Activated naive CD4-positive, alpha-beta T cell treated with anti-CD3 and anti-CD28 coated beads for 36 hours (primary cell): ENCODE results near the gene CEP78. TPM values are rescaled to one million over a fixed set of nuclear protein-coding genes. Genes with fewer than 3 reads are reported as not detected.

Source experiments
- CTCF ChIA-PET: fragments of 350-600 bp; sonication (Branson Sonifier 250); formaldehyde crosslinking; loops from one replicate; lab custom pipeline; 2021; ENCODE audit warnings: antibody characterized with exemption; lab: Charles Lee
- DNase-seq: peaks from one replicate; pipeline ENCODE4 v3.0.0-alpha.2; 2020
- H3K27ac Mint-ChIP-seq: one replicate; pipeline ENCODE4 v1.8.0; 2021; ENCODE audit warnings: mild to moderate bottlenecking, mixed read lengths
- H3K27me3 Mint-ChIP-seq: one replicate; pipeline ENCODE4 v1.8.0; 2021; ENCODE audit warnings: low read depth, mixed read lengths
- H3K36me3 Mint-ChIP-seq: one replicate; pipeline ENCODE4 v1.8.0; 2021; ENCODE audit warnings: low read depth, mixed read lengths
- H3K4me1 Mint-ChIP-seq: one replicate; pipeline ENCODE4 v1.8.0; 2021; ENCODE audit warnings: low read depth, mixed read lengths
- H3K4me3 Mint-ChIP-seq: one replicate; pipeline ENCODE4 v1.8.0; 2021; ENCODE audit warnings: mild to moderate bottlenecking, moderate library complexity, mixed read lengths
- H3K9me3 Mint-ChIP-seq: one replicate; pipeline ENCODE4 v1.8.0; 2021; ENCODE audit warnings: mixed read lengths
- intact Hi-C: fragments of 100-400 bp; cut with micrococcal nuclease; formaldehyde crosslinking; loops from one replicate; pipeline ENCODE4 v1.15.1; 2023
- total RNA-seq, 2 experiments: library from RNA; stranded (reverse); gene quantifications; one replicate each; pipeline ENCODE4 v1.2.3, GENCODE V29; 2021

CEP78 gene
- total RNA-seq, 2 experiments from 2014 or later = 39.5 to 39.7 TPM

- Mint-ChIP-seq H3K4me1 (peaks cover 36% of the 10 kb centered on the region), H3K27ac (peak overlapping the region; percentile 61), H3K36me3 (peaks cover 20% of the 10 kb centered on the region), H3K4me3 (peak overlapping the region; percentile 96), H3K9me3 (no peaks in the 10 kb centered on the region), H3K27me3 (no peaks in the 10 kb centered on the region)
- intact Hi-C loops = loop anchor here (1.0 to 10.0 kb wide), 7 partner anchors 36 to 1338 kb away; partner anchors contain the start of genes PSAT1, TLE4 and VPS13A
- no peak for DNase-seq
- CTCF ChIA-PET = interaction anchor here (1.0 to 1.4 kb wide), 2 partner anchors 23 to 58 kb away, joined by 3 to 4 read pairs; no protein-coding TSS in a partner anchor
Measured at GRCh38 chr9:78236551-78236910, 656 bp downstream of the CEP78 start.

GRCh38 chr9:78238046-78239038, 2.5 kb downstream of the CEP78 start:
- H3K27me3 Mint-ChIP-seq = no peaks in the 10 kb centered on the region
- DNase-seq = no peak
- peaks cover 23% of the 10 kb centered on the region for H3K36me3 Mint-ChIP-seq
- peak overlapping the region; percentile 25 for H3K4me3 Mint-ChIP-seq
- no peak overlapping the region for H3K27ac Mint-ChIP-seq
- intact Hi-C loops = loop anchor here (5.0 to 10.0 kb wide), 3 partner anchors 761 to 1336 kb away; partner anchors contain the start of genes TLE4 and VPS13A
- H3K9me3 Mint-ChIP-seq = no peaks in the 10 kb centered on the region
- H3K4me1 Mint-ChIP-seq = peaks cover 46% of the 10 kb centered on the region
- CTCF ChIA-PET = interaction anchor here (1.1 kb wide), 1 partner anchor 9 kb away, joined by 3 read pairs; no protein-coding TSS in a partner anchor

DNA sequence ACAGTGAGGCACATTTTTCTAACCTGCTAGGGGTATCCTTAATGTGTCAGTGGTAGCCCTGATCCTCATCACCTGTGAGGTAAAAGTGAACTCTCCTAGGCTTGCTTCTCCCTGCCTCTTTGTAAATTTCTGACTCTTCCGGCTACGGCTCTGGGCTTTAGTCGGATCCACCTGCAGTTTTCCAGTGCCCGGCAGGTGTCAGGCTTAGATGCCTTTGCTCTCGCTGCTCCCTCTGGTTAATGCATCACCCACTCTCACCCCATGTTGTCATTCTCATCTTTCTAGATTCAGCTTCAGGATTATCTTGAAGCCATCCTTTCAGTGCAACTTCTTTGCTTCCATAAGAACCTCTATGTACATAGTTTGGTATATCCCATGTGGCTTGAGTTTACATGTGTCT, 3.6 kb downstream of the CEP78 start:
- no peaks in the 10 kb centered on the region for H3K27me3 Mint-ChIP-seq
- intact Hi-C loops = loop anchor here (5.0 to 10.0 kb wide), 3 partner anchors 762 to 1335 kb away; partner anchors contain the start of genes TLE4 and VPS13A
- H3K4me1 Mint-ChIP-seq = peaks cover 43% of the 10 kb centered on the region
- H3K27ac Mint-ChIP-seq = no peak overlapping the region
- peaks cover 24% of the 10 kb centered on the region for H3K36me3 Mint-ChIP-seq
- CTCF ChIA-PET = interaction anchor here (0.6 to 1.1 kb wide), 3 partner anchors 8 to 60 kb away, joined by 3 to 4 read pairs (median 3); no protein-coding TSS in a partner anchor
- no peak overlapping the region for H3K4me3 Mint-ChIP-seq
- no peak for DNase-seq
- no peaks in the 10 kb centered on the region for H3K9me3 Mint-ChIP-seq

GRCh38 chr9:78242041-78242440, 6.2 kb downstream of the CEP78 start:
- no peak overlapping the region for H3K4me3 Mint-ChIP-seq
- H3K36me3 Mint-ChIP-seq = peaks cover 37% of the 10 kb centered on the region
- no peaks in the 10 kb centered on the region for H3K9me3 Mint-ChIP-seq
- H3K4me1 Mint-ChIP-seq = peaks cover 36% of the 10 kb centered on the region
- no peak for DNase-seq
- no peaks in the 10 kb centered on the region for H3K27me3 Mint-ChIP-seq
- intact Hi-C loops = no loop called here
- H3K27ac Mint-ChIP-seq = no peak overlapping the region
- CTCF ChIA-PET = interaction anchor here (1.0 kb wide), 1 partner anchor 15 kb away, joined by 3 read pairs; no protein-coding TSS in a partner anchor

DNA sequence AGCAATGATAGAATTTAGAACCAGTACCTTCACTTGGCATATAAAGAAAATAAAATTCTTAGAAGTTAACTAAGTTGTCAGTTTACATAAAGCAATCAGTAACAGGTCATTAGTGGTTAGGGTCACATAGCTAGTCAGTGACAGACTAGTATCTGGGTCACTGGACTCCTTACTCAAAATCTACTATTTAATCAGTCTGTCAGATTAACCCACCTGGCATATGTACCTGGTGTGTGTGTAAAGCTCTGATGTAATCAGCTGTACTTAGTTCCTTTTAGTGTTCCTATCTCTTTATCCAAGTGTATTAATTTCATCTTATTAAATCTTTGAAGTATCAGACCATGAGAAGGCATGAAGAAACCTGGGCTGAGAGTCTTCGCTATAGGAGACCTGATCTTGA, 7.3 kb downstream of the CEP78 start:
- Mint-ChIP-seq H3K36me3 (peaks cover 38% of the 10 kb centered on the region), H3K27ac (no peak overlapping the region), H3K4me1 (peaks cover 27% of the 10 kb centered on the region), H3K4me3 (no peak overlapping the region), H3K9me3 (no peaks in the 10 kb centered on the region), H3K27me3 (no peaks in the 10 kb centered on the region)
- no peak for DNase-seq
- intact Hi-C loops = no loop called here
- CTCF ChIA-PET = no interaction called here

GRCh38 chr9:78245401-78245800, 9.5 kb downstream of the CEP78 start:
- Mint-ChIP-seq H3K27me3 (no peaks in the 10 kb centered on the region), H3K4me3 (no peak overlapping the region), H3K4me1 (peaks cover 13% of the 10 kb centered on the region), H3K36me3 (peaks cover 34% of the 10 kb centered on the region), H3K27ac (no peak overlapping the region), H3K9me3 (no peaks in the 10 kb centered on the region)
- CTCF ChIA-PET = no interaction called here
- intact Hi-C loops = no loop called here
- DNase-seq = no peak

DNA sequence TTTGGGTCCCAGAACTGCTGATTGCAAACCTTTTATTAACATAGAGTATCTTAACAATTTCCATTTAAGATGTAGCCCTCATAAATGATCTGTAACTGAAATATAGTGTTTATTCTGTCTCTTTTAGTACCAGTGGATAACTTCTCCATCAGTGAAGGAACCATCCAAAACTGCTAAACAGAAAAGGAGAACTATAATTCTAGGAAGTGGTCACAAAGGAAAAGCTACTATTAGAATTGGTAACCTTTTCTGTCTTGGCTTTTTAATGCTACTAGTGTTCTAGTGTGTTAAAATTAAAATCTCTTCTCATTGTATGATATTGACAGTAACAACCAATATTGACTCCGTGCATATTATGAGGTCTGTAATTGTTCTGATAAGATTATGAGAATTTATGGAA, 12.8 kb downstream of the CEP78 start:
- H3K9me3 Mint-ChIP-seq = no peaks in the 10 kb centered on the region
- H3K4me1 Mint-ChIP-seq = no peaks in the 10 kb centered on the region
- no peak overlapping the region for H3K27ac Mint-ChIP-seq
- no peak for DNase-seq
- H3K36me3 Mint-ChIP-seq = peaks cover 32% of the 10 kb centered on the region
- intact Hi-C loops = no loop called here
- H3K27me3 Mint-ChIP-seq = no peaks in the 10 kb centered on the region
- CTCF ChIA-PET = no interaction called here
- no peak overlapping the region for H3K4me3 Mint-ChIP-seq

- intact Hi-C loops = no loop called here
- H3K9me3 Mint-ChIP-seq = no peaks in the 10 kb centered on the region
- no peaks in the 10 kb centered on the region for H3K27me3 Mint-ChIP-seq
- DNase-seq = no peak
- H3K27ac Mint-ChIP-seq = no peak overlapping the region
- H3K36me3 Mint-ChIP-seq = peaks cover 33% of the 10 kb centered on the region
- no peak overlapping the region for H3K4me3 Mint-ChIP-seq
- CTCF ChIA-PET = no interaction called here
- no peaks in the 10 kb centered on the region for H3K4me1 Mint-ChIP-seq
Measured at GRCh38 chr9:78249542-78249941, 13.7 kb downstream of the CEP78 start.

DNA sequence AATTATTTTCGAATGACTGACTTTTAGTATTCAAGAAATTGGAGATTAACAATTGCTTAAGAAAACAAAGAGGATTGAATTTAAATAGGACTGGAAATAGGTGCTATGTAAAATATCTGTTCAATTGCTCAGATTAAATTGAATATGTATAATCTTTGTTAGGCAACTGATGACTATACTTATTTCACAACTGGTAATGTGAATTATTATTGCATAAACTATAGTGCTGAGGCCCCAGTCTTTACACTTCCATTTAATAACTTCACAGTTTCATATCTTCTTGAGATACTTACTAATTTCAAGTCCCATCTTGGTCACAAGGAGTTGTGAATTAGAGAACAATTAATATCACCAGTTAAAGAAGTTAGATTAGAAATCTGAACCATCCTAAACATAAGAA, 16.7 kb downstream of the CEP78 start:
- peaks cover 22% of the 10 kb centered on the region for H3K36me3 Mint-ChIP-seq
- intact Hi-C loops = no loop called here
- H3K27me3 Mint-ChIP-seq = no peaks in the 10 kb centered on the region
- no peak for DNase-seq
- H3K4me1 Mint-ChIP-seq = no peaks in the 10 kb centered on the region
- CTCF ChIA-PET = no interaction called here
- no peak overlapping the region for H3K27ac Mint-ChIP-seq
- H3K9me3 Mint-ChIP-seq = no peaks in the 10 kb centered on the region
- no peak overlapping the region for H3K4me3 Mint-ChIP-seq

DNA sequence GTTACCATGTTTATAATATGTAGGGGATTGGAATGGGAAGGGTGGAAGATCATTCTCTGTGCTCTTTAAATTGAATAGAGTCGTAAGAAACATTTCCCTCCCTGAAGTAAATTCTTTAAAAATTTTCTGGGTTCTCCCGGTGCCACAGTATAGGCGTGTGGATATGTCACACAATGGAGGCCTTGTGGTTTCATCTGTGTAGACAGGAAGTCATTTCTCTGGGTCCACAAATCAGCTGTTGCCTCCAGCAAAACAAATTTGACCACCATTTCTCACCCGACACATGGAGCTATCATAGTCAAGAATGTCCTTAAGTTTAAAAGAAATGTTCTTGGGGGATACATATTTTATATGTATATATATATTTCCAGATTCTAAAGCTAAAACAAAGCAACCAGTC, 17.4 kb downstream of the CEP78 start:
- intact Hi-C loops = no loop called here
- Mint-ChIP-seq H3K4me3 (no peak overlapping the region), H3K9me3 (no peaks in the 10 kb centered on the region), H3K36me3 (peaks cover 19% of the 10 kb centered on the region), H3K27me3 (no peaks in the 10 kb centered on the region), H3K4me1 (no peaks in the 10 kb centered on the region), H3K27ac (no peak overlapping the region)
- CTCF ChIA-PET = no interaction called here
- no peak for DNase-seq

DNA sequence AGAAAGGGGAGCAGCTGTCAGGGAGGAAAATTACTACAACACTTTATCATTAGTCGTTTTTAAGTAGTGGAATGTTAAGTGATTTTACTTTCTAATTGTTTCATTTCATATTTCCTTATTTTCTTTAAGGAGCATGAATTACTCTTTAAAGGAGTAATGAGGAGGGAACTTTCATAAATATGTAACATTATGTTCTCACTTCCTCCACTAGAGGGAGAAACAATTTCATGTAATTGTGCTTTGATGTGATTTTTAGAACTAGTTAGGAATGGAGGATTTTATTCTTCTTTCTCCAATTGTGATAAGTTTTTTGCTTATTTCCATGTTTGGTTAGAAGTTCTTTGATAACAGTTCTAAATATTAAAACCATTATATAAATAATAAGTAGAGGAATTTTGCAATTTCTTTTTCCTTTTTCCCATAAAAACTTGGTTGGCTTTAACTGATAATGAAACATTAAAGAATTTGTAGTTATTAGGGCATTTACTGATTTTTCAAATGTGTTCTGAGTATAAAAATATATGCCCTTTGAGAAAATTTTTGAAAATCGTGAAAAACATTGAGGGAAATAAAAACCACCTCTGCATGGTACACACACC, 25.6 kb downstream of the CEP78 start:
- peaks cover 16% of the 10 kb centered on the region for H3K36me3 Mint-ChIP-seq
- no peak for DNase-seq
- no peak overlapping the region for H3K27ac Mint-ChIP-seq
- no peaks in the 10 kb centered on the region for H3K27me3 Mint-ChIP-seq
- intact Hi-C loops = loop anchor here (1.0 to 2.0 kb wide), 2 partner anchors 35 to 108 kb away; partner anchors contain the start of gene PSAT1
- no peaks in the 10 kb centered on the region for H3K4me1 Mint-ChIP-seq
- no peaks in the 10 kb centered on the region for H3K9me3 Mint-ChIP-seq
- H3K4me3 Mint-ChIP-seq = no peak overlapping the region
- CTCF ChIA-PET = interaction anchor here (0.6 to 1.6 kb wide), 8 partner anchors 14 to 794 kb away, joined by 3 to 9 read pairs (median 4); no protein-coding TSS in a partner anchor

DNA sequence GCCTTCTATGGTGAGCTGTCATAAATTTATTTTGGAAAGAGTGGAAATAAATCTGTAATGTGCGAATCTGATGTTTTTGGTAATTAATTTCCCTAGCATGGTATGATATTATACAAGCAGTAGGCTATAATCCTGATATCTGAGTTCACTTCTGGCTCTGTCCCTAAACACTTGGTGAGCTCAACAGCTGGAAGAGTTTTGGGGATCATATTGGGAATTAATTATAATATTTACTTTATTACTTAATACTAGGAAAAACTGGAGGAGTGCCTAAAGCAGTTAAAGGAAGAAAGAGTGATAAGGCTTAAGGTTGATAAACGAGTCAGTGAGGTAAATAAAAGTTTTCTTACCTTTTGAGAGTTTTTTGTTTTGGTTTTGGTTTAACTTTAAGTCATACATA, 26.8 kb downstream of the CEP78 start:
- Mint-ChIP-seq H3K27me3 (no peaks in the 10 kb centered on the region), H3K9me3 (no peaks in the 10 kb centered on the region), H3K4me1 (no peaks in the 10 kb centered on the region)

More for the DNA sequence above, 26.8 kb downstream of the CEP78 start:
- Mint-ChIP-seq H3K4me3 (no peak overlapping the region), H3K27ac (no peak overlapping the region), H3K36me3 (peaks cover 23% of the 10 kb centered on the region)
- CTCF ChIA-PET = interaction anchor here (0.9 to 1.6 kb wide), 3 partner anchors 87 to 113 kb away, joined by 3 to 9 read pairs (median 4); no protein-coding TSS in a partner anchor
- intact Hi-C loops = no loop called here
- DNase-seq = no peak
